ENCODE data around the gene DMRT2. TPM values are rescaled to one million over a fixed set of nuclear protein-coding genes. Genes with fewer than 3 reads are reported as not detected.
A peak's percentile ranks its signal among the peaks of the same experiment; 100 is the strongest.

DMRT2 gene
- total RNA-seq, 6 experiments from 2014 or later, result not detected

- Mint-ChIP-seq H3K27ac (no peak overlapping the region), H3K36me3 (ENCODE audit: low read depth) (no peaks in the 10 kb centered on the region), H3K27me3 (ENCODE audit: insufficient read depth) (no peaks in the 10 kb centered on the region), H3K4me1 (ENCODE audit: low read depth) (no peaks in the 10 kb centered on the region), H3K4me3 (no peak overlapping the region), H3K9me3 (peaks cover 18% of the 10 kb centered on the region)
- DNase-seq, result no peak
- TF ChIP-seq, protein P1, sequence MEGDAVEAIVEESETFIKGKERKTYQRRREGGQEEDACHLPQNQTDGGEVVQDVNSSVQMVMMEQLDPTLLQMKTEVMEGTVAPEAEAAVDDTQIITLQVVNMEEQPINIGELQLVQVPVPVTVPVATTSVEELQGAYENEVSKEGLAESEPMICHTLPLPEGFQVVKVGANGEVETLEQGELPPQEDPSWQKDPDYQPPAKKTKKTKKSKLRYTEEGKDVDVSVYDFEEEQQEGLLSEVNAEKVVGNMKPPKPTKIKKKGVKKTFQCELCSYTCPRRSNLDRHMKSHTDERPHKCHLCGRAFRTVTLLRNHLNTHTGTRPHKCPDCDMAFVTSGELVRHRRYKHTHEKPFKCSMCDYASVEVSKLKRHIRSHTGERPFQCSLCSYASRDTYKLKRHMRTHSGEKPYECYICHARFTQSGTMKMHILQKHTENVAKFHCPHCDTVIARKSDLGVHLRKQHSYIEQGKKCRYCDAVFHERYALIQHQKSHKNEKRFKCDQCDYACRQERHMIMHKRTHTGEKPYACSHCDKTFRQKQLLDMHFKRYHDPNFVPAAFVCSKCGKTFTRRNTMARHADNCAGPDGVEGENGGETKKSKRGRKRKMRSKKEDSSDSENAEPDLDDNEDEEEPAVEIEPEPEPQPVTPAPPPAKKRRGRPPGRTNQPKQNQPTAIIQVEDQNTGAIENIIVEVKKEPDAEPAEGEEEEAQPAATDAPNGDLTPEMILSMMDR (IDR thresholded peaks at IDR 0.05), result no peak
These were observed 21.6 kb downstream of the DMRT2 start for GRCh38 chr9:1071730-1072129.

DNA sequence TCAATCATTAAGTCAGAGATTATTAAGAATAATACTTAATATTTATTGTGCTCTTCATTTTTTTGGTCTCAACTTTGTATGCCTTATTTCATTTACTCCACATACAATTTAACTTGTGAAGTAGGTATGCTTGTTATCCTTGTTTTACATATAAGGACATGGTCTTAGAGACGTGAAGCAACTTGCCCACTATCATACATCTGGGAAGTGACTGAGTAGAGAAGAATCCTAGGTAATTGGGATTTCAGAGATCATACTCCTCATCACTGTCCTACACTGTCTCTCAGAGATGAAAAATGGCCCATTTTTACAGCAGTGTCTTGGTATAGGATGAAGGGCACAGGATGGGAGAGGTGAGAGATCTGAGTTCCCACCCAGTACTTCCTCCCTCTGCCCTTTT, 23.3 kb downstream of the DMRT2 start:
- H3K4me3 Mint-ChIP-seq, result no peak overlapping the region
- H3K9me3 Mint-ChIP-seq, result peaks cover 19% of the 10 kb centered on the region
- no peak for DNase-seq
- no peaks in the 10 kb centered on the region for H3K36me3 Mint-ChIP-seq (ENCODE audit: low read depth)
- no peaks in the 10 kb centered on the region for H3K4me1 Mint-ChIP-seq (ENCODE audit: low read depth)
- H3K27ac Mint-ChIP-seq, result no peak overlapping the region
- H3K27me3 Mint-ChIP-seq (ENCODE audit: insufficient read depth), result 0 out of 2 replicates have a peak, but pooled peaks cover 2% of the 10 kb centered on the region
- TF ChIP-seq, protein P1 (IDR thresholded peaks at IDR 0.05), result no peak

DNA sequence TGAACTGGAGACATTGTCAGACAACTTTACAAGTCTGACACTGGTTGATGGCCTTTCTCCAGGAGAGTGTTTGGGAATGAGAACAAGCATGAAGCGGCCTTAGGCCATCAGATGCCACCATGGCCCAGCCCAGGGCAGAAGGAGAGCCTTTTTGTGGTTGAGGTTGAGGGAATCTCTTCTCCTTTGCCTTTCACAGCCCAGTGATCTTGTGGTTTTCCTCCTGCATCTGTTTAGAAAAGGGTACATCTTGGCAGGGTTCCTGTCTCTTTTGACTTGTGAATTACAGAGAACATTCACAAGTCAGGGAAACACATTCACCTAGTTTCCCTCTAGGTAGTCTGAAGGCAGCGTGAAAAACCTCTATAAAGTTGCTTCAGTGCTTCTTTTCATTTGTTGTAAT, 27.5 kb downstream of the DMRT2 start:
- H3K27me3 Mint-ChIP-seq (ENCODE audit: insufficient read depth), result 0 out of 2 replicates have a peak, but pooled peaks cover 3% of the 10 kb centered on the region
- no peaks in the 10 kb centered on the region for H3K4me1 Mint-ChIP-seq (ENCODE audit: low read depth)

DNA sequence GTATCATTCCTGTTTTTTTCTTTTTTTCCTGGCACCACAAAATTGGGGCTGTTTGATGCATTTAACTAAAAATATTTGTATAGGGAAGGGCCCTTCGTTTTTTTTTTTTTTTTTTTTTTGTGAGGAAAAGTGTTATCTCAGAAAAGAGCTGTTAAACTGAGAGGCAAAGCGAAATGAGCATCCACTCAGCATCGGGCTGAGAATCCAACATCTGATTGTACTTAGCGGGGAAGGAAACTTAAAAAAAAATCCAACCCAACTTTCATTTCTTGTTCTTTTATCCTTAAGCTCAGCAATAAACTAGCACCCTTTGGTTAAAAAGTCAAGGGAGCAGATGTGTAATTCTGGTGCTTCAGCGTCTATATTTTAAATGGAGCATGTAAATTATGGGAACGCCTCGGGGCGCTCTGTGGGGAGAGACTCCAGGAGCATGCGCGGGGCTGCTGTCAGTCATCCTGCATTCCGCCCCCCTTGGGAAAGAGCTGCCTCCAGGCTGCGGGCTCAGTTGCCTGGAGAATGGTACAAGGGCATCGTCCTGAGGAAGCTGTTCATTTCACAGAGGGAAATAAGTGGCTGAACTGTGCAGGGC, 33.3 kb downstream of the DMRT2 start:
- no peak for DNase-seq
- Mint-ChIP-seq H3K4me3 (peak overlapping the region; percentile 23; the same call in 1 of the 2 replicates), H3K27ac (no peak overlapping the region), H3K4me1 (ENCODE audit: low read depth) (no peaks in the 10 kb centered on the region), H3K36me3 (ENCODE audit: low read depth) (no peaks in the 10 kb centered on the region), H3K9me3 (peaks cover 14% of the 10 kb centered on the region; the same call in 1 of the 2 replicates), H3K27me3 (ENCODE audit: insufficient read depth) (peaks cover 3% of the 10 kb centered on the region; the same call in 1 of the 2 replicates)
- TF ChIP-seq, protein P1 (IDR thresholded peaks at IDR 0.05), result no peak

More for the DNA sequence above, 27.5 kb downstream of the DMRT2 start:
- Mint-ChIP-seq H3K9me3 (peaks cover 11% of the 10 kb centered on the region; the same call in 1 of the 2 replicates), H3K4me3 (no peak overlapping the region), H3K36me3 (ENCODE audit: low read depth) (no peaks in the 10 kb centered on the region), H3K27ac (no peak overlapping the region)
- TF ChIP-seq, protein P1 (IDR thresholded peaks at IDR 0.05), result no peak
- no peak for DNase-seq

GRCh38 chr9:1085086-1085485, 34.9 kb downstream of the DMRT2 start:
- Mint-ChIP-seq H3K36me3 (ENCODE audit: low read depth) (no peaks in the 10 kb centered on the region), H3K27me3 (ENCODE audit: insufficient read depth) (no peaks in the 10 kb centered on the region; the same call in 1 of the 2 replicates)

More at GRCh38 chr9:1085086-1085485, 34.9 kb downstream of the DMRT2 start:
- DNase-seq, result no peak
- TF ChIP-seq, protein P1 (IDR thresholded peaks at IDR 0.05), result no peak
- Mint-ChIP-seq H3K4me1 (ENCODE audit: low read depth) (no peaks in the 10 kb centered on the region), H3K27ac (no peak overlapping the region), H3K9me3 (peaks cover 11% of the 10 kb centered on the region; the same call in 1 of the 2 replicates), H3K4me3 (no peak overlapping the region)

All from HFFc6 (cell line).